Limb (tissue), 2 donors: ENCODE results near the gene RGS9BP.
A peak's percentile ranks its signal among the peaks of the same experiment; 100 is the strongest.
"Not testable (repeated sequence)": the region's sequence is repeated elsewhere in the genome, so short reads cannot be mapped to it uniquely, and the experiment has no call there.

Experiments used
- DNase-seq, 2 donors: peaks; one replicate each; pipeline ENCODE4 v3.0.0-alpha.2; 2016; ENCODE audit errors: extremely low spot score in 2 of 2

Gene RGS9BP

GRCh38 chr19:32671883-32672593, 3.6 kb upstream of the RGS9BP start:
- DNase-seq: no peak

DNA sequence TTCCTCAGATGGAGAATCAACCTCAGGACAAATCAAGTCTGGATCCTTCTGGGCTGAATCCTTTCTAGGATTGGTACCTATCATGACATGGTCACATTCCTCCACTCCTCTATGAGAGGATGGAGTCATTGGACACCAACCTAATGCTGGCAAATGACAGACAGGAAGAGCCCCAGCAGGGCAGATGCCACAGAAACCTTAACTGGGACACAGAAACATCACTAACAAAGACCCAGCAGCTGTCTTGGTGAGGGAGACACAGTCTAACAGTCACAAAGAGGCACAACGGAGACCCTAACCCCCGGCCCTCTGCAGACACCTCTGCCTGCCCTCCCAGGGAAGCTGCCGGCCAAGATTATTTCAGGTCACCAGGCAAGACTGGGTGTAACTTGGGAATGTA, 2.8 kb upstream of the RGS9BP start:
- DNase-seq: no peak

- DNase-seq: no peak
These were observed 2.1 kb upstream of the RGS9BP start for GRCh38 chr19:32673573-32673972.

DNA sequence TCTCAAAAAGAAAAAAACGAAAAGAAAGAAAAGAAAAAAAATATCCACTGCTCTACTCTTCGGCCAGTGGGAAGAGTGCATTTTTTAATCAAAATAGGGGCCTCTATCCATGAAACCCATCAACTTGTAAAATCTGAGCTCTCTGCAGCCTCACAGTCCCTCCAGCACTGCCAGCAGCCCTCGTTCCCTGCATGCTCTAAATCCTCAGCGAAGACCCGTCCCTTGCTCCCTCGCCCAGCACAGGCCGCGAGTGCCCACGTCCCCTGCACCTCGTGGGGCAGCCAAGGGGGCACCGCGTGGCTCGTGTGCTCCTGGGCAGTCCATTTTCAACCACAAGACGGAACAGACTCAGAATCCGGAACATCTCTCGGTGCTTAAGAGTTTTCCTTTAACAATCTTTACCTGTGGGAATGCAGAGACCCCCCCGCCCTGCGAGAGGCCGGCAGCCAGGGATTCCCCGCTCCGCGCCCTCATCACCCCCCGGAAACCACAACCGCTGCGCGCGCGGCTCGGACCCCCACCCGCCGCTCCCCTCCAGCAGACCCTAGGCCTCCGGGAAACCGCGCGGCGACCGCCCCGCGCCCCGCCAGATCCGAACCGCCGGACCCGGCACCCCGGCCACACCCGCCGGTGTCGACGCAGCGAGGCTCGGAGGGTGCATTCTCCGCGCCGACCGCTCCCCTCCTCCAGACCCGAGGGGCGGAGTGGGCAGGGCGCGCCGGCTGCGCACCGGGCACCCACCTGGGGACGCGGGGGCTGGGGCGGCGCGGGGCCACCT, 1.3 kb upstream of the RGS9BP start:
- DNase-seq: no peak

DNA sequence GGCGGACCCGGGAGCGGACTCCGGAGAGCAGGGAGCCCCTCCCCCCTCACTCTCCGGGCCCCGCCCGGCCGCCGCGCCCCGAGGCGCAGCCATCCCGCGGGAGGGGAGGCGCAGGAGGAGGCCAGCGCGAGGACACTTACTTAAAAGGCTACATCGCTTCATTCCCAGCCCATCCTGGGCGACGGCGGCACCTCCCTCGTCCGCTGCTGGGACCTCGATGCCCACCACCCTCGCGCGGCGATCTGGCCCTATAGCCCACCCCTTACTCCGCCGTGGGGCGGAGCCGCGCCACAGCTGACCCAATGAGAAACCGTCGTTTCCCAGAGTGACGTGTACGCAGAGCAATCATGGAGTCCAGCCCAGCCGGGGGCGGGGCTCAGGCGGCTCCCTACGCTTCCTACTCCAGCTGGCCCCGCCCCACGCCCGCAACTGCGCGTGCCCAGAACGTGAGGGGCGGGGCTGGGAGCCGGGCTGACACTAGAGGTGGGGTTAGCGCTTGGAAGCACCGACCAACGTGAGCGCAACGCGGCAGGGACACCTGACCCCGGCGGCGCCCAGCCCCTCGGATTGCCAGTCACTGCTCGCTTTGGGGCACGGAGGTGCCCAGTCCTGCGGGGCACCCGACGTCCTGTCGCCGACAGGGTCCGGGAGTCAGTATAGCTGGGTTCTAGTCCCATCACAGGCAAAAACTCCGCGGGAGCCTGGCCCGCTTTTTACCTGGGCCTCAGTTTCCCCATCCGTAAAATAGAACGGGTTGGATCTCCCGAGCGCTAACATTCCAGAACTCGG, 523 bp upstream of the RGS9BP start, which contains the start of gene ANKRD27:
Gene ANKRD27 (minus strand): TSS at position 250 of the 789 bp plus-strand sequence. CDS start 16,165 bp downstream, outside the sequence.
- peak; percentile 99 for DNase-seq

DNA sequence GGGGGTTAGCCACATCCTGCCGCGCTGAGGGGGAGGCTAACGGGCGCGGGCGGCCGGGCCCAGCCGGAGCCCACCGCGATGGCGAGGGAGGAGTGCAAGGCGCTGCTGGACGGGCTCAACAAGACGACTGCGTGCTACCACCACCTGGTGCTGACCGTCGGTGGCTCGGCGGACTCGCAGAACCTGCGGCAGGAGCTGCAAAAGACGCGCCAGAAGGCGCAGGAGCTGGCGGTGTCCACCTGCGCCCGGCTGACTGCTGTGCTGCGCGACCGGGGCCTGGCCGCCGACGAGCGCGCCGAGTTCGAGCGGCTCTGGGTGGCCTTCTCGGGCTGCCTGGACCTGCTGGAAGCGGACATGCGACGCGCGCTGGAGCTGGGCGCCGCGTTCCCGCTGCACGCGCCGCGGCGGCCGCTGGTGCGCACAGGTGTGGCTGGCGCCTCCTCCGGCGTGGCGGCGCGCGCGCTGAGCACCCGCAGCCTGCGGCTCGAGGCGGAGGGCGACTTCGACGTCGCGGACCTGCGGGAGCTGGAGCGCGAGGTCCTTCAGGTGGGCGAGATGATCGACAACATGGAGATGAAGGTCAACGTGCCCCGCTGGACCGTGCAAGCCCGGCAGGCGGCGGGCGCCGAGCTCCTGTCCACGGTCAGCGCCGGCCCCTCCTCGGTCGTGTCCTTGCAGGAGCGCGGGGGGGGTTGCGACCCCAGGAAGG, 692 bp downstream of the RGS9BP start:
- DNase-seq: peak in 1 of 2 donors; percentile 52

- DNase-seq: no peak
These were observed 1.3 kb downstream of the RGS9BP start for GRCh38 chr19:32676895-32677359.

DNA sequence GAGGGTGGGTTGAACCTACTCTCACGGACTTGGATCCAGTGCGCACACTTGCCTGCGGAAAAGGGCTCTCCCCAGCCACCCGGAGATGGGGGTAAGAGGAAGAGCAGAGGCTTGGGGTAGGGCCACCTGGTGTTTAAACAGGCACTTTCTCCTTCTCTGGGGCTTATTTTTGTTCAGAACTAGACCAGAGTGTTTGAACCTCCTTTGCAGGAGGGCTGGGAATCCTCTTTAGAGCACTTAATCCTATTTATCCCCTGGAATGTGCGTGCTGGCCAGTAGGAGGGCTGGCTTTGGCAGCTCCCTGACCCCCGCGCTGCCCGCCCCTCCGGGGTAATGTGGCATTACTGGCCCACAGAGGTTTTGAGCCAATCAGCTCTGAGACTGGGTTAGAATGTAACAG, 2.0 kb downstream of the RGS9BP start:
- no peak for DNase-seq

DNA sequence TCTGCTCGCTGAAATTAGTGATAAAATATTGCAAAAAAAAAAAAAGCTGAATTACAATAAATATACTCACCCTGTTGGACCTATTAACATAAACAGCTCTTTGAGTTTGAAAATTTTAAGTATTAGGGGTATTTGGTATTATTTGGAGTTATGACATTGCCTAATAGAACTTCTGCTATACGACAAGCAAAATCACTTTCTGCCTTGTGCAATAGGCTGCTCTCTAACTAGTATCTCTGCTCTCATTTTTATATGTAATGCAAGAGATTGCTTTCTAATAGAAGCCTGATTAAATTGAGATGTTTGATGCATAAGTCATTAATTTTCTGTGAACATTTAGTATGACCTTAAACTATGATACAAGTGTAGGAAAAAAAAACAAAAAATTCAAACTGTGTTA, 5.3 kb downstream of the RGS9BP start:
- no peak for DNase-seq

DNA sequence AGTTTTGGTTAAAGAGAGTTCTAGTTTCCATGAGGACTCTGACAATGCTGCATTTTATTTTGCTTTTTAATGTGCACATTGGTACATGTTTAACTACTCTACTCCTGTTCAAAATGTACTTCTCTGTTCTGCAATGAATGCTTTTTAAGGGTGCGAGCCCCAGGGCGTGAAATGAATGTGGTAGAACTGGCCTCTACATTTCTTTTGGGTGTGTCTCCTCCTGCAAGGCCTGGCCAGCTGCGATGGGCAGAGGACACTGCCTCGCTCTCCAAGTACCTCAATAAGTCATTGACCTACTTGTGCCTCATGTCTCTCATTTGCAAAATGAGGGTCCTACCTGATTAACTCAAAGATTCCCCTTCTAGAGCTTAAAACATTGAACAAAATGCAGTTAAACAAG, 6.7 kb downstream of the RGS9BP start:
- no peak for DNase-seq

DNA sequence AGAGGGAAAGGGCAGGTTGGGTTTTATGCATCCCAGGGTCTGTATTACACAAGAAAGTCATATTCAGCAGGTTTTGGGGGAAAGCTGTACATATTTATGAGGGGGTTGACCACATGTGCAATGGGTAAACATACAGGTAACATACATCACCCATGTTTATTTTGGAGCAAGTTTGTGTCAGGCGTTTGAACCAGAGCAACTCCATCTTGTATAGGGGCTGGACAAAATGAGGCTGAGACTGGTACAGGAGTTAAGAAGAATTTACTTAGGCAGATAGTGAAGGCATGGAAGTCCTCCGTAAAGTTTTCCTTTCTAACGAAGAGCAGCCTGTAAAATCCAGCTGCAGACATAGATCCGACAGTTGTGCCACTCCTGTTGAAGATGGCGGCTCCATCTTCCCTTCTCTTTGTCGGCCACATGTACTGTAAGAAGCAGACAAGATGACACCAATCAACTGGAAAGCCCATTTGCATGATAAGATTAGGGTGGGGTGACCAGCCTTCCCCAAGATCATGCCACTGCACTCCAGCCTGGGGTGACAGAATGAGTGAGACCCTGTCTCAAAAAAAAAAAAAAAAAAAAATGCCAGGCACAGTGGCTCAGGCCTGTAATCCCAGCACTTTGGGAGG, 11.3 kb downstream of the RGS9BP start:
- DNase-seq: no peak

DNA sequence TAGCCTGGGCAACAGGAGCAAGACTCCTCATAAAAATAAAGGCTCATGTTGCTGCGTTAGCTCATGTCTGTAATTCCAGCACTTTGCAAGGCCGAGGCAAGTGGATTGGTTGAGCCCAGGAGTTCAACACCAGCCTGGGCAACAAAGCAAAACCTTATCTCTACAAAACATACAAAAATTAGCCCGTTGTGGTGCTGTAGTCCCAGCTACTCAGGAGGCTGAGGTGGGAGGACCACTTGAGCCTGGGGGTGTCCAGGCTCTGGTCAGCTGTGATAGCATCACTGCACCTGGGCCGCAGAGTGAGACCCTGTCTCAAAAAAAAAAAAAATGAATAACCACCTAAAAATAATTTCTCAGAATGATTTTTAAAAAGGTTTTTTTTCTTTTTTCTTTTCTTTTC, 12.0 kb downstream of the RGS9BP start:
- no peak for DNase-seq

DNA sequence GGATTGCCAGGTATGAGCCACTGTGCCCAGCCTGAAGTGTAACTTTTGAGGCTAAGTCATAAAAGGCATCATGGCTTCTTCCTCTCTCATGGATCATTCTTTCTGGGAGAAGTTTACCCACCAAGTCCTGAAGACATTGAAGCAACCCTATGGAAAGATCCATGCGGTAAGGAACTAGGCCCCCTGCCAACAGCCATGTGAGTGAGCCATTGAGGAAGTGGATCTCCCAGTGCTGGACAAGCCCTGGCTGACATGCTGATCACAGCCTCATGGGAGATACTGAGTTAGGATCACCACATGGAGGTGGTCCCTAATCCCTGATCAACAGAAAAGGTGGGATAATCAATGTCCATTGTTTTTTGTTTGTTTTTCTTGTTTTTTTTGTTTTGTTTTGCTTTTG, 12.7 kb downstream of the RGS9BP start:
- DNase-seq: no peak

GRCh38 chr19:32691291-32691951, 15.8 kb downstream of the RGS9BP start, which contains the start of gene NUDT19:
NUDT19 (plus strand) TSS chr19:32691821; CDS start chr19:32691961, 140 bp downstream.
- peak; percentile 54 to 82 for DNase-seq

DNA sequence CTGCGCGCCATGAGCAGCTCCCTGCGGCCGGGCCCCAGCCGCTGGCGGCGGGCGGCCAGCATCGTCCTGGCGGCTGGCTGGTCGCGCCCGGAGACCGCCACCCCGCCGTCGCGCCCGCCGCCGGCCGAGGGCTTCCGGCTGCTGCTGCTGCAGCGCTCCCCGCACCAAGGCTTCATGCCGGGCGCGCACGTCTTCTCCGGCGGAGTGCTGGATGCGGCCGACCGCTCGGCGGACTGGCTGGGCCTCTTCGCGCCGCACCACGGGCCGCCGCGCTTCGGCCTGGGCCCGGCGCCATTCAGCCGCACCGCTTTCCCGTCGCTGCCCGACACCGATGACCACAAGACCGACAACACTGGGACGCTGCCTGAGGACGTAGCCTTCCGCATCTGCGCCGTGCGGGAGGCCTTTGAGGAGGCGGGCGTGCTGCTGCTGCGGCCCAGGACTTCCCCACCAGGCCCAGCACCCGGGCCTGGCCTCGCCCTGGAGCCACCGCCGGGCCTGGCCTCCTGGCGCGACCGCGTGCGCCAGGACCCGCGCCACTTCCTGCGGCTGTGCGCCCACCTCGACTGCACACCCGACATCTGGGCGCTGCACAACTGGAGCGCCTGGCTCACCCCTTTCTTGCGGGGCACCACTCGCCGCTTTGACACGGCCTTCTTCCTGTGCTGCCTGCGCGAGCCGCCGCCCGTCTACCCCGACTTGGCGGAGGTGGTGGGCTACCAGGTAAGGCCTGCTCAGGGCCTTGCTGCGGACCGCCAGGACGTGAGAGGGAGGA, 16.5 kb downstream of the RGS9BP start:
- DNase-seq: peak in 1 of 2 donors; percentile 75

GRCh38 chr19:32692727-32693061, 17.0 kb downstream of the RGS9BP start:
- no peak for DNase-seq

- DNase-seq: not testable (repeated sequence)
These were observed 17.8 kb downstream of the RGS9BP start for GRCh38 chr19:32693151-32694108.

- not testable (repeated sequence) for DNase-seq
These were observed 18.7 kb downstream of the RGS9BP start for GRCh38 chr19:32694316-32694715.
